HG03565 (cell line): ENCODE measurements around the gene TLL1.

Source experiments
- ATAC-seq: cut with Tn5 transposase; IDR thresholded peaks from one replicate; pipeline ENCODE4 v1.9.1; 2021; ENCODE audit warnings: mild to moderate bottlenecking, moderate library complexity; ENCODE audit not compliant: unreplicated experiment

The TLL1 gene

GRCh38 chr4:166043801-166044200 is 170.8 kb downstream of the TLL1 start:
- ATAC-seq = no peak

DNA sequence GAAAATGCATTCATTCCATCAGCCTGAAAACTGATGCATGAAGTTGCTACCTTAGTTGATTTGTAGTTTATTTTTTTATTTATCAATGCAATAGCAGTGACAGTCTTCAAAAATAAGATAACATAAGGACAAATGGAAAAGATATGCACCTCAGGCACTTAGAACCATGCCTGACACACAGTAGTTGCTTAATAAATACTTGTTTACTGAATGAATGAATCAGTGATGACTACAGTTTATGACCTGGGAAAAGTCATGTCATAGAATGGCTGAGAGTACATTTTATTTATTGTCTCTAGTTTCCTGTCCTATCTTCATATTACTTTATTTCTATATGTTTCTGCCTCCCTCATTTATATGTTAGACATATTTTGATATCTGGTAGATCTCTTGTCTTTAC is 171.8 kb downstream of the TLL1 start:
- ATAC-seq = no peak

DNA sequence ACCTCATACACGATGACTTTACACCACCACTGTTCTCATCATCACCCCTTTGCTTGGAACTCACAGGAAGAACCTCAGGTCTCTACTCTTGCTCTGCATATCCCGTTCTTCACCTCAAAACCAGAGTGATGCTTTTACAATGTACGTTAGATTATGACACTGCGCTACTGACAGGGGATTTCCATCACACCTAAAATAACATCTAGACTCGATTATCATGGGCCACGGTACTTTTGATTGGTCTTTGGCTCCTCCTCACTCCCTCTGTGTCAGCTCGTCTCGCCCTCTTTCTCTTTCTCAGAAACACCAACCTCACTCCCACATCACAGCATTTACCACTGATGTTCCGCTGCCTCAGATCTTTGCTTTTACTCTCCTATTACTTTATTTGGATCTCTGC is 172.4 kb downstream of the TLL1 start:
- ATAC-seq = peak; percentile 87

GRCh38 chr4:166049036-166049435 is 176.0 kb downstream of the TLL1 start:
- ATAC-seq = no peak

DNA sequence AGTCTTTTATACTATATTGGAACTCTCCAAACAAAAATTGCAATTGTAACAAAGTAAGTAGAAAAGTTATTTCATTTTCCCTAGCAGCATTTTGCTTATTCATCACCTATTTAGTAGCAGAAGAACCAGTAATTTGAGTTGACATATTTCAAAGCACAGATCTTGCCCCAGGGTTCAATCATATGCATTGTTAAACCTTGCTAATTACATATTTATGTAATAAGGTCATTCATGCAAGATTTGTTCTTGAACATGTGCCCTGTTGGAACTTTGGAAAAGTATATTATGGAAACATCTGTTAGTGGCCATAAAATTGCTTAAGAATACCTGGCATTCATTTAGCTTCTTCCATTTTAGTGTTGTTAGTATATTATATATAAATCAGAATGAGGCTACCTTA is 191.7 kb downstream of the TLL1 start:
- no peak for ATAC-seq

DNA sequence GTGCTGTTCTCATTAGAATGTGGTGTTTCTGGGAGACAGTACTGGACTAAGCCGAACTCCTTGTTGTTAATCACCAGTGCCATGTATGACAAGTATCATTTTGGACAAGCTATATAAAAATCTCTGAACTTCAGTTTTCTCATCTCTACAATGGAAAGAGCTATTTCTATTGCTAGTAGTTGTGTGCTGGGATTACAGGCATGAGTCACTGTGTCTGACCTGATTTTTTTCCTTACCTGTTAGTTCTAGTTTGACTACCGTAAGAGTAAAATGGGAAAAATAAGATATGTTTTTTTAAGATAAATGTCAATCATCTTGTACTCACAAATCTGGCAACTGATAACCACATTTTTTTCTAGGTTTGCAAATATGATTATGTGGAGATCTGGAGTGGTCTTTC is 192.3 kb downstream of the TLL1 start:
- no peak for ATAC-seq

DNA sequence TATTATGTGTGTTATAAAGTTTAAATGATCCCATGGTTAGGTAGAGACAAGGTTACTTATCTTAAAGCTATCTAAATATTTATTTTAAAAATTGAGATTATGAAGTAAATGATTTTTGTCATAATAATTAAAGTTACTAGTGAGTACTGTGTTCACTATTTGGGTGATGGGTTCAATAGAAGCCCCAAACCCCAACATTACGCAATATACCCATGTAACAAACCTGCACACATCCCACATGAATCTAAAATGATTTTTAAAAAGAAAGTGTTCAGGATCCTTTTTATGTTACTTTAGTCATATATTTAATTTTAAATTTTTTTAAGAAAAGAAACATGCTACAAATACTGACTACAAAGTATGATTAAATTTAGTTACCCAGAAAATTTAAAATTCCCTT is 193.9 kb downstream of the TLL1 start:
- ATAC-seq = no peak

GRCh38 chr4:166067915-166068314 is 194.9 kb downstream of the TLL1 start:
- ATAC-seq = no peak

GRCh38 chr4:166073783-166074182 is 200.7 kb downstream of the TLL1 start:
- ATAC-seq = no peak

- no peak for ATAC-seq
These were observed 202.6 kb downstream of the TLL1 start for GRCh38 chr4:166075599-166075998.

DNA sequence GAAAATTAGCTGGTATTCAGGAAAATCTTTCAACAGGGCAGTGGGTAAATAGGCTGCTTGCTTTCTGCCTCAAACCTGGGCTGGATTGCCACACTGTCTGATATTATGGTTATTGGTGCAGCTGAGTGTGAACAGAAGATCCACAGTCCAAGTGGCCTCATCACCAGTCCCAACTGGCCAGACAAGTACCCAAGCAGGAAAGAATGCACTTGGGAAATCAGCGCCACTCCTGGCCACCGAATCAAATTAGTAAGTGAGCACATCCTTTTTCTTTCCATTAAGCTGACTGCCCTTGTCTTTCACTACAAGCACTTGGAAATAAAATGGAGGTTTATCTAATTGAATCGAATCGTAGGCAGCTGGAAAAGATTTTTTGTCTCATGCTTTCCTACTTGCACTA is 204.7 kb downstream of the TLL1 start:
- no peak for ATAC-seq

- ATAC-seq = no peak
These were observed 205.3 kb downstream of the TLL1 start for GRCh38 chr4:166078383-166078782.

GRCh38 chr4:166078955-166079354 is 205.9 kb downstream of the TLL1 start:
- ATAC-seq = no peak

DNA sequence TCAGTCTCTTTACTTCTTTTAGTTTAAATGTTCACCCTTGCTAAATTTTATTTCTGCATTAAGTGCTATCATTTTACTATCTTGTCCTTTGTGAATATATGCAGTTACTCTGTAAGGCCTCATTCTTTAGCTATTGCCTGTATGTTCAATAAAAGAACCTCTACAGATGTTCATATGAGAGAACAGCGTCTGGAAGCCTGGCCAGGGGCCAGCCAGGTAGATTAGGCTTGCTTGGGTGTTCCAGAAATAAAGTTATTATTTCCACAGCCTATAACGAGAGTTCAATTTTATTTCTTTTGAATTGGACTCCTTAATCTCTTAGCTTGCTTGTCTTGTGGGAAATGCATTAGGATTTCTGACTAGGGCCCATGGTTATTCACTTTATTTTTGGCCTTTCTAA is 214.5 kb downstream of the TLL1 start:
- no peak for ATAC-seq

DNA sequence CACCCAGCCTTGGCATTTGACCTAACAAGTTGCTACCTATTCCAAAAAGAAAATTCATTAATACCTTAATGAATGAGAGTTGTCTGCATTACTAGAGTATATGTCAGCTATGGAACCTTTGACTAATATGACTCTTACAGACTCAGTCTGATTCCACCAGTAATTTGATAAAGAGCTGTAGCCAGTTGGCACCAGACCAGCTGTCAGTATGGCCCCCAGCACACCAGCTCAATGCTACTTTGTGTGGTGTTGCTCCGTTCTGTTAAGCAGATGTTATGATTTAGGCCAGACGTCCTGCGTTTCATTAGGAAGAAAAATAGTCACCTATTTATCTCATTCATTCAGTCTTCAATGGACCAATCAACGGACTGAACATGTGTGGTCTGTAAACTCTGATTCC is 215.5 kb downstream of the TLL1 start:
- no peak for ATAC-seq

- no peak for ATAC-seq
These were observed 218.1 kb downstream of the TLL1 start for GRCh38 chr4:166091146-166091545.

- ATAC-seq = peak; percentile 82
These were observed 219.0 kb downstream of the TLL1 start for GRCh38 chr4:166091912-166092510.

GRCh38 chr4:166092797-166093290 is 219.8 kb downstream of the TLL1 start:
- ATAC-seq = no peak

DNA sequence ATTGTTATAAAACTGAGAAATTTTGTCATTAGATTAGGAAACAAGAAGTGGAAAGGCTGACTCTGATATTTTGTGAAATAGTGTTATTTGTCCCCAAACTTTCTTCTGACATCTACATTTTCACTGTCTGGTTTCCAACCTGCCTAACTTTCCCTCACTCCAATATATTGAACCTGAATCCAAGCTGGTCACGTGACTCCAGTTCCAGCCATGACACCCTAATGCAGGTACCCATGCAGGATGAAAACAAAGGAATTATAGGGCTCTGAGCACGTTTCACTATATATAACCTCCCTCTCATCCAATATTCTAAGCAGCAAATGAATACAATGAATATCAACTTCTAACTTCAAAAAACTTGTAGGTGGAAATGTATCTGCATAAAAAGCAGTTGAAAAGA is 231.6 kb downstream of the TLL1 start:
- no peak for ATAC-seq

GRCh38 chr4:166121897-166122296 is 248.9 kb downstream of the TLL1 start:
- ATAC-seq = no peak

DNA sequence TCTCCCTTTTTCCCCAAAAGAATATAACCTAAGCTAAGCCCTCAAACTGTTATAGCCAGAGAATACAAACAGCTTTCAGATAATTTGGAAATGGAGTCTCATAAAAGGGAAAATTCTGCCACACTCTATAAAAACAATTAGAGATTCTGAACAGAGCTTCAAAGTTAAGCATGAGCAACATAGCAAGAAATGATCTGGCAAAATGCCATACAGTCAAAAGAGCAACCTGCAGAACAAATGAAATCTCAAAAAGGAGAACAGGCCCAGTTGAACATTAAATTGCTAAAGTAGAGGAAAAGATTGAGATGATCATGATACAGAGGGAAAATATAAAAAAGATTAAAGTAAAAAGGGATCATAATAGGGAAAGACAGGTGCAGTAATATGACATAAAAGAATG is 250.5 kb downstream of the TLL1 start:
- no peak for ATAC-seq

- no peak for ATAC-seq
These were observed 255.4 kb downstream of the TLL1 start for GRCh38 chr4:166128403-166128802.

GRCh38 chr4:166134285-166134684 is 261.2 kb downstream of the TLL1 start:
- no peak for ATAC-seq
